Medulla oblongata (tissue), 1 donor: ENCODE data around the gene ANKRD39.
"Not testable (repeated sequence)": the region's sequence is repeated elsewhere in the genome, so short reads cannot be mapped to it uniquely, and the experiment has no call there.

Source experiments
- DNase-seq: peaks from one replicate; pipeline ENCODE4 v3.0.0-alpha.2; 2015; ENCODE audit errors: extremely low spot score

Gene ANKRD39

GRCh38 chr2:96870626-96871255 lies 12.9 kb upstream of the ANKRD39 start:
- DNase-seq, result peak; percentile 92

DNA sequence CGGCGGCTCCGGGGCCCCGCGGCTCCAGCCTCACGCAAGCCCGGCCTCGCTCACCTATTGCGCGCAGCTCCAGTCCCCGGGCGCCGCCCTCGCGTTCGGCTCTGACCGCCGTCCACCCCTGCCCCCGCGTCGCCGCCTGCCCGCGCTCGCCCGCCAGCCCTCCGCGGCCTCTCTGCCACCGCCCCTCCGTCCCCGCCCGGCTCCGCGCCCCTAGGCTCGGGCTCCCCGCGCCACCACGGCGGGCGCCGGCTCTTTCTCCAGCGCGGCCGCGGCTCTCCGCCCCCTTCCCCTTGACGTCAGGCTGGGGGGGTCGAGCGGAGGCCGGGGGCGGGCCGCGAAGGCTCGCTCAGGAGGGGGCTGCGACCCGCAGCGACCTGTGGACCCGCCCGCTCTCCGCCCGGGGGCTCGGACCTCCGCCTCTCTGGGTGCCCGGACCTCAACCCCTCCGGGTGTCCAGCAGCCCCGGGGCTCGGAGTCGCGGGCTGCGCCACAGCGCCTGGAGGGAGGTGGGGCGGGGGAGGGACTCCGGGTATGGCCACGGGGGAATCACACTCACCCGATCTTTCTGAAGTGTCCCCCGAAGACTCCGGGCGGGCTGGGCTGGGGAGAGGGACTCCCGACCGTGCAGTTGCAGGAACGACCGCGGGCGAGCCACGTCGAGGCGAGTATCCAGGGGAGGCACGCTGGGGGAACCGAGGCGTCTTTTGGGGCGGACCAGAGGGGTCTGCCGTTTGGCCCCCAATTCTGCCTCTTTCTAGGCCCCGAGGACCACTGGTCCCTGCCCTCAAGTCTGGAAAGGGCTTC lies 12.2 kb upstream of the ANKRD39 start, which contains the start of gene SEMA4C:
Gene SEMA4C, minus strand, starts transcription at position 259 of the 804 bp plus-strand sequence. CDS start 2,194 bp downstream, outside the sequence.
- peak; percentile 84 for DNase-seq

GRCh38 chr2:96869281-96869821 lies 11.5 kb upstream of the ANKRD39 start:
- DNase-seq, result peak; percentile 50

- peak; percentile 80 for DNase-seq
Observed at GRCh38 chr2:96868555-96869280, 10.9 kb upstream of the ANKRD39 start.

GRCh38 chr2:96867756-96868554 lies 10.1 kb upstream of the ANKRD39 start:
- DNase-seq, result peak; percentile 43

DNA sequence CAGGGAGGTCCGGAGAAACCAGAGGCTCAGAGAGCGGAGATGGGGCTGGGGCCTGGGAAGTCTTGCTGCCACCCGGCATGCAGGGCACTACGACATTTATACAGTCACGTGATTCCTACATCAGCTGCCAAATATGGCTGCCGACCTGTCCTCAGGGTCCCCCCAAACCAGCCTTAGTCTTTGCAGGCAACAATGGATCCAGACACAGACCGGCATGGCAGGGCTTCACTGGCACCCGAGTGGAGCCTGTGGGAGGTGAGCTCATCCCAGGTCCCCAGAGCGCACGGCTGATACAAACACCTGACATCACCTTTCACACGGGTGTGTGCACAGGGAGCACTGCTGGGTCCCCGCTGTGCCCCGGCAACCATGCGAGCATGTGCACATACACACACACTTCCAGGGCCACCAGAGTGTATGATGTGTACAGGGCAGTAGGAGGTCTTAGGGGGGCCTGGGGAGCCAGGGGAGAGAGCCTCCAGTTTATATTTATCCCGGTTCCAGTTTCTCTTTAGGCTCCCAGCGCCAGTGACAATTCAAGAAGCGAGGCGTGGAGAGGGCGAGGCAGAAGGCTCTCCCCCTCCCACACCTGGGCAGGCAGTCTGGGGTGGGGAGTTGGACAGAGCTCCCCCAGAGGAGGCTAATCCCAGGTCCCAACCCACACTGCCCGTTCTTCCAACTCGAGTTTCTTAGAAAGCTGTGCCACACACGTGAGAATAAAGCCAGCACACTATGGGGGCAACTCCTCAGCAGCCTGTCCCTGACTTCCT lies 9.4 kb upstream of the ANKRD39 start:
- no peak for DNase-seq

DNA sequence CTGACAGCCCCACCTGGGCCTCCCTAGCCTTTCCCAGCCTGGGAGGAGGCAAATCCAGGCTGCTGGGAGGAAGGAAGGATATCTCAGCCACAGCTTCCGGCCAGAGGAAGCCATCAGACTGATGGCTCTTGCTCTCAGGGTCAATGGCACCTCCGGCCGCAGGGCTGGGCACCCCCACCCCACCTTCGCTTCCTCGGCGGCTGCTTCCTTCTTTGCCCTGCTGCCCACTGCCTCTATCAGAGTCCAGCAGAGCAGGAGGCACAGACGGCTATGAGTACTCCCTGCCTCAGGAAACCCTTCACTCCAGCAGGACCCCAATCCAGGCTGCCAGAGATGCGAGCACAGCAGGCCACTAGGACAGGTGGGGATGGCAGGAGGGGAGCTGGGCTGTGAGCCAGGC lies 8.8 kb upstream of the ANKRD39 start:
- DNase-seq, result no peak

DNA sequence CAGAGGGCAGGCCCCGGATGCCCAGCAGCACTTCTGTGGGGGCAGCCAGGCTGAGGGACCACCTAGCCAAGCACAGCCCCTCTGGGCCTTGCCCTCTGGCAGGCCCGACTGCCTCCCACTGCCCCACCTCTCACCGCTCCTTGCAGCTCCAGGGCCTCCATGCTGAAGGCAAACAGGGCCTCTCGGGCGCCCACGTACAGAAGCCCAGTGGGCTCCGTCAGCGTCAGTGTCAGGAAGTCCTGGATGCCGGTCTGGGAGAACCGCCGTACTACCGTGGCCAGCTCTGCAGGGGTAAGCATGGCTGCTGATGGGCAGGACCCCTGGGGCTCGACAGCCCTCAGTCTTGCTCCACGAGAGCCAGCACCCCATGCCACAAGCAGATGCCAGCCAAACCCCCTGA lies 8.3 kb upstream of the ANKRD39 start:
- no peak for DNase-seq

DNA sequence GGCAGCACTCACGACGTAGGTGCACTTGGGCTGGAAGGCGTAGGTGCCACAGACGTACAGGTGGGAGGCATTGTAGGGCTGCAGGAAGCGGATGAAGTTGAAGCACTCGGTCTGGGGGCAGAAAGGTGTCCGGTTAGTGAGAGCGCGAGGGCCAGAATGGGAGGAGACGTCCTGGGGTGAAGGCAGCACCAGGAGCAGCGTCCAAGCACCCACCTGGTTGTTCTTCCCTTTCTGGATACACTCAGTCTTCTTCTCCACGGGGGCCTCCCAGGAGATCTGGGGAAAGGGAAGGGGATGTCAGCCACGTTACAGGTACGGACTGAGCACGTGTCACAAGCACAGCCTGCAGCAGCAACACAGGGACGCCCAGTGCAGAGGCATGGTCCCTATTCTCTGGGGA lies 7.8 kb upstream of the ANKRD39 start:
- DNase-seq, result no peak

DNA sequence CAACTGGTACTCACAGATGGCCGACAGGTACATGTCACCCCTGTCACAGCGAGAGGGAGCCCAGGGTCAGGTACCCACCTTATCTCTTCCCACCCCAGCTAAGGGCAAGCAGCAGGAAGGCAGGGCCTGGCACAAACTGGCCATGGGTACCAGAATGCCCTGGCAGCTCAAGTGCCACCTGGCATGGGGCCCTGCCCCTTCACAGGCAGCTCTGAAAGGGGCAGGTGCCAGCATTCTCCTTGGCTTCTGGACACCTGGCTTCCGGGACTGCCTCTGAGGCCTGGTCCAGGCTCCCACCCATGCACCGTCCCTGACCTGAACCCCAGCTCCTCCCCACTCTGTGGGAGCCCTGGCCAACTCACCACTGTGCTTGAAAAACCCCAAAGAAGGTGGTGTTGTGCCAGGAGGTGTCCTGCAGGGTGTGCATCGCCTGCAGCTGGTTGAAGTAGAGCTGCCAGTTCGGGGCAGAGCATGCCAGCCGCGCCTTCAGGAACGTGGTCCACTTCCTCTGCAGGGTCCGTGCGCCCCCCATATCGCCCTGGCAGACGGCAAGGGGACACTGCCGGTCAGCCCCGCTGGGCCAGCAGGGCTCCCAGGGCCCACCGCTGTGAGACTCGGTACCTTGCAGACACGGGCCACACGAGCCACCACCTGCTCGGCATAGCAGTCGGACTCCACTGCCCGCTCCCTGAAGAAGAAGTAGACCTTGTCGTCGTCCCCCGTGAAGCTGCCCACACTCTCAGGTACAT lies 6.7 kb upstream of the ANKRD39 start:
- no peak for DNase-seq

GRCh38 chr2:96863575-96864342 lies 5.9 kb upstream of the ANKRD39 start:
- no peak for DNase-seq

GRCh38 chr2:96863056-96863455 lies 5.2 kb upstream of the ANKRD39 start:
- not testable (repeated sequence) for DNase-seq

- DNase-seq, result no peak
Observed at GRCh38 chr2:96861074-96861473, 3.3 kb upstream of the ANKRD39 start.

DNA sequence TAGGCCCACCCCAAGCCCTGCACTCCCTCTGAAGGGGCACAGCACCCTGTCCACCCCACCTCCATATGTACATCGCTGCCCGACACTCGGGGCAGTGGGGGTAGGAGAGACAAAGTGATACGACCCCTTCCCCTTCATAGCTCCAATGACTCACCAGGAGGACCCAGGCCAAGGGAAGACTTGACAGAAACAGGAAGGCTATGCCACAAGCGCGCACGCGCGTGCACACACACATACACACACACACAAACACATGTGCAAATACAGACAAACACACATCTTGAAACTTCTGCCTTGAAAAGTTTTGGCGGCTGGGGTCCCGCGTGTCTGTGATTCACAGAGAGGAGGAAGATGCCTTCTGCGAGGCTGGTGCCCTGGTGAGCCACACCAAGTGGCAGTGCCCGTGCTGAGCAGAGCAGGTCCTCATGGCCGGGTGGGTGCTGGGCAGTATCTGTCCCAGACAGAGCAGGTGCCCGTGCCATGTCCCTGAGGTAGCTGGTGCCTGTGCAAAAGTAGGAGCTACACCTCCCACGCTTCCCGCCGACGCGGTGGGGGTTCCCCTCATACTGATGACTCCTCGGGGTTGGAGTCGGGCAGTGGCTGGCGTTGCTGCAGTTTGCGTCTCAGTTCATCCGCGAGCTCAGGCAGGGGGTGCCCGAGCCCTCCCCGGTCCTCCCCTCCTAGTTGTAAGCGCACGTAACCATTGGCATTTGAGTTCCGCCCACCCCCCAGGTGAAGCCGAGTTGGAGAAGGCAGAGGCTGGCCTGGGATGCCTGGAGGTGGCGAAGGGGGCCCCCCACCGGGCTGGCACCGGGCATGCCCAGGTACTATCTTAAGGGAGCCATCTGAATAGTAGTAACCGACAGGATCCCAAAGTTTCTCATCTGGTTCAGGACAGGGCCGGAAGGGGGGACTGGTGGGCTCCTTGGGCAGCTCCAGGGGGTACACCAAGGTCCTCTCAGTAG lies 2.5 kb upstream of the ANKRD39 start:
- peak; percentile 43 for DNase-seq

DNA sequence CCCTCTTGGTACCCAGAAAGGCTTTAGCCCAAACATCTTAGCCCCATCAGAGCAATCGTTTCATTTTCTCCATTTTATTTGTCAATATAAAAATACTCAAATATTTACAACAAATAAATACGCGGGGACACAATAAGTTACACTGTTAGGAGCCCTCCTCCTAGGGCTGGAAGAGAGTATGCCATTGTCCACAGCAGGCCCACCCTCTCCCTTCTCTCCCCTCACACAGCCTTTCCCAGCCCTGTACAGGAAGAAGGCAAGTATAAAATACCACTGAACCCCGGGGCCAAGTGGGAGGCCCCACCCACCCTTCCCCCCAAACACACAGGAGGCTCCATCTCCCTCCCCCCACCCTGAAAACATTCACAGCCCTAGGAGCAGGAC lies 1.9 kb upstream of the ANKRD39 start:
- no peak for DNase-seq

- peak; percentile 62 for DNase-seq
Observed at GRCh38 chr2:96859099-96859649, 1.4 kb upstream of the ANKRD39 start.

DNA sequence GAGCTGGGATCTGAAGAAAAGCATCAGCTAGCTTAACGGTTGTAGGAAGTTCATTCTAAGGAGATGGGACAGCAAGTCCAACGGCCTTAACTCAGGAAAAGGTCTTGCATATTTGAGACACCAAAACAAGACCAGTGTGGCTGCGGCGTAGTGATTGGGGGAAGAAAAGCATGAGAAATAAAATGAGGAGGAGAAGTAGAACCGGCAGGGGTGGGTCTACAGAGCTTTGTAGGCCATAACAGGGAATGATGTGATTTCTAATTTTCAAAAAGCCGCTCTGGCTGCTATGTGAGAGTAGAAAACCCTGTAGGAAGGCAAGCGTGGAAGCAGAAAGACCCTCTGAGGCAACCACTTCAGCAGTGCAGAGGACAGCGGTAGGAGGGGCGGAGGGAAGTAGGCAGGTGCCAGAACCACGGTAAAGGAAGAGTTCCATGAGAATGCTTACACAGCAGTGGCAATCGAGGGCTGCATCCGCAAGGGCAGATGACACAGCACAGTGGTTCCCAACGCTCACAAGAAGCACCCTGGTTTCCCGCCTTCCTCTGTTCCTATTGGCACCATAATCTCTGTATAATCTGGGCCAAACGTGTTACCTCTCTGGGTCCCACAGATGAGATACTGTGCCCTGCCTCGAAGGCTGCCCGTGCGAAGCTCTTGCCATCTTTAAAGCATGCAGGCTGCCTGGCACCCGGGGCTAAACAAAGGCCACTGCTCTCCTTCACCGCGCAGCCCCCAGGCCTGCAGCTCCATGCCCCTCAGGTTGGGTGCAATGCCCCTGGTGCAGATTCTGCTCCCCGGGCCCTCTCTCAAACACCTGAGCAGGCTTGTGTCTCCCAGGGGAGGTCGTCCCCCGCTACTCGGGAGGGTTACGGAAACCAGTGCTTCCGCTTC lies 795 bp downstream of the ANKRD39 start:
- peak; percentile 47 for DNase-seq
